M059J (cell line): ENCODE results near the gene GANAB. TPM values are rescaled to one million over a fixed set of nuclear protein-coding genes. Genes with fewer than 3 reads are reported as not detected.

Source experiments
- total RNA-seq: library from RNA; depleted of rRNA; stranded (reverse); fragments of >200 nt; shearing (Covaris generic); gene quantifications from 2 replicates; pipeline ENCODE4 v1.2.3, GENCODE V29; 2014; rRNA removed

Gene GANAB
- total RNA-seq, 1 experiment from 2014 or later = 229 TPM

Other genes starting within 250 kb of the GANAB start
- gene SCGB1A1, start 227.6 kb downstream of the GANAB start, total RNA-seq = not detected in 2 replicates
- 51.3 and 141 TPM in 2 replicates for gene AHNAK, start 99.8 kb downstream of the GANAB start, total RNA-seq
- gene EEF1G, start 72.7 kb downstream of the GANAB start, total RNA-seq = 940 and 974 TPM in 2 replicates
- 5.2 and 7.6 TPM in 2 replicates for gene TUT1, start 55.1 kb downstream of the GANAB start, total RNA-seq
- gene MTA2, start 44.7 kb downstream of the GANAB start, total RNA-seq = 104 and 148 TPM in 2 replicates
- gene EML3, start 33.8 kb downstream of the GANAB start, total RNA-seq = 10.5 and 21.7 TPM in 2 replicates
- gene ROM1, start 33.4 kb downstream of the GANAB start, total RNA-seq = 8.1 and 9.0 TPM in 2 replicates
- gene B3GAT3, start 24.6 kb downstream of the GANAB start, total RNA-seq = 16.6 and 44.9 TPM in 2 replicates
- 17.1 and 22.1 TPM in 2 replicates for gene INTS5, start 6.7 kb upstream of the GANAB start, total RNA-seq
- 83.6 and 86.6 TPM in 2 replicates for gene C11orf98, start 18.6 kb upstream of the GANAB start, total RNA-seq
- gene CSKMT, start 18.7 kb upstream of the GANAB start, total RNA-seq = 2.0 and 8.7 TPM in 2 replicates
- 9.4 and 12.6 TPM in 2 replicates for gene UQCC3, start 25.1 kb upstream of the GANAB start, total RNA-seq
- 3.8 and 6.1 TPM in 2 replicates for gene LBHD1, start 25.7 kb upstream of the GANAB start, total RNA-seq
- gene UBXN1, start 32.5 kb upstream of the GANAB start, total RNA-seq = 80.6 and 116 TPM in 2 replicates
- gene LRRN4CL, start 42.9 kb upstream of the GANAB start, total RNA-seq = 0.42 and 1.7 TPM in 2 replicates
- 165 and 183 TPM in 2 replicates for gene BSCL2, start 60.8 kb upstream of the GANAB start, total RNA-seq
- gene GNG3, start 61.1 kb upstream of the GANAB start, total RNA-seq = not detected in 2 replicates
- 11.3 and 16.8 TPM in 2 replicates for gene HNRNPUL2, start 80.8 kb upstream of the GANAB start, total RNA-seq
- gene TTC9C, start 81.9 kb upstream of the GANAB start, total RNA-seq = 64.6 and 70.6 TPM in 2 replicates
- gene ZBTB3, start 107.5 kb upstream of the GANAB start, total RNA-seq = 6.4 and 10.2 TPM in 2 replicates
- 178 and 181 TPM in 2 replicates for gene POLR2G, start 115.0 kb upstream of the GANAB start, total RNA-seq
- 14.5 and 17.3 TPM in 2 replicates for gene TAF6L, start 124.8 kb upstream of the GANAB start, total RNA-seq
- gene TMEM179B, start 140.8 kb upstream of the GANAB start, total RNA-seq = 82.1 and 138 TPM in 2 replicates
- 38.7 and 41.7 TPM in 2 replicates for gene TMEM223, start 145.4 kb upstream of the GANAB start, total RNA-seq
- 23.2 and 30.0 TPM in 2 replicates for gene NXF1, start 158.8 kb upstream of the GANAB start, total RNA-seq
- 57.2 and 57.5 TPM in 2 replicates for gene STX5, start 185.4 kb upstream of the GANAB start, total RNA-seq
- gene TEX54, start 186.2 kb upstream of the GANAB start, total RNA-seq = not detected in 2 replicates
- 55.2 and 61.8 TPM in 2 replicates for gene WDR74, start 193.0 kb upstream of the GANAB start, total RNA-seq
- 125 and 141 TPM in 2 replicates for gene SLC3A2, start 234.3 kb upstream of the GANAB start, total RNA-seq